ENCODE measurements around the gene OBP2A.

- TF ChIP-seq, protein P1, sequence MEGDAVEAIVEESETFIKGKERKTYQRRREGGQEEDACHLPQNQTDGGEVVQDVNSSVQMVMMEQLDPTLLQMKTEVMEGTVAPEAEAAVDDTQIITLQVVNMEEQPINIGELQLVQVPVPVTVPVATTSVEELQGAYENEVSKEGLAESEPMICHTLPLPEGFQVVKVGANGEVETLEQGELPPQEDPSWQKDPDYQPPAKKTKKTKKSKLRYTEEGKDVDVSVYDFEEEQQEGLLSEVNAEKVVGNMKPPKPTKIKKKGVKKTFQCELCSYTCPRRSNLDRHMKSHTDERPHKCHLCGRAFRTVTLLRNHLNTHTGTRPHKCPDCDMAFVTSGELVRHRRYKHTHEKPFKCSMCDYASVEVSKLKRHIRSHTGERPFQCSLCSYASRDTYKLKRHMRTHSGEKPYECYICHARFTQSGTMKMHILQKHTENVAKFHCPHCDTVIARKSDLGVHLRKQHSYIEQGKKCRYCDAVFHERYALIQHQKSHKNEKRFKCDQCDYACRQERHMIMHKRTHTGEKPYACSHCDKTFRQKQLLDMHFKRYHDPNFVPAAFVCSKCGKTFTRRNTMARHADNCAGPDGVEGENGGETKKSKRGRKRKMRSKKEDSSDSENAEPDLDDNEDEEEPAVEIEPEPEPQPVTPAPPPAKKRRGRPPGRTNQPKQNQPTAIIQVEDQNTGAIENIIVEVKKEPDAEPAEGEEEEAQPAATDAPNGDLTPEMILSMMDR (IDR thresholded peaks at IDR 0.05; ENCODE audit: low read depth, low read length): no peak
- TF ChIP-seq EZH2phosphoT487 (IDR thresholded peaks at IDR 0.05; ENCODE audit: low read depth): no peak
These were observed 23.6 kb upstream of the OBP2A start for GRCh38 chr9:135522137-135522877.

Measured in OCI-LY3 (cell line).